ENCODE results near the gene PDS5B. TPM values are rescaled to one million over a fixed set of nuclear protein-coding genes. Genes with fewer than 3 reads are reported as not detected.

The PDS5B gene
- total RNA-seq, 1 donor from 2014 or later: 72.4 TPM

DNA sequence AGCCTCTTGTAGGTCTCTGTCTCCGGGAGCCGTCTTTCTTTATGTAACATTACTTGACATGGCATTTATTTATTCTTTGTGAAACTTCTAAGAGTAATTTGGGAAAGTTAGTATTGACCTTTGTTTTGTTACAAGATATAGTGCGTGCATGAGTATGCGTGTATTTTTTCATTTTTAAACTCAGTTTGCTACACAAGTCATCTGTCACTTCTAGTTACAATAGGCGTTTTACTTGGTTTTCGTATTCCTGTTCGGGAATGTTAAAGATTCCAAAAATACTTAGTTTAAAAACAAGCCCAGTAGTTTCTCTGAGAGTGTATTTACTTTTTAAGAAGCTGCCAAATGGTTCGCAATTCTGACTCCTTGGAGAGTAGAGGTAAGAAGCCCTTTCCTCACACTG, 3.2 kb downstream of the PDS5B start:
- Mint-ChIP-seq H3K27ac (ENCODE audit: unreplicated experiment) (peak overlapping the region; percentile 96), H3K4me1 (ENCODE audit: unreplicated experiment) (peaks cover 40% of the 10 kb centered on the region), H3K36me3 (ENCODE audit: unreplicated experiment) (no peaks in the 10 kb centered on the region), H3K9me3 (ENCODE audit: unreplicated experiment) (no peaks in the 10 kb centered on the region), H3K27me3 (ENCODE audit: unreplicated experiment) (no peaks in the 10 kb centered on the region), H3K4me3 (ENCODE audit: unreplicated experiment) (peak overlapping the region; percentile 94)
- no peak for DNase-seq (ENCODE audit: extremely low spot score, unreplicated experiment)
- TF ChIP-seq, protein P1, sequence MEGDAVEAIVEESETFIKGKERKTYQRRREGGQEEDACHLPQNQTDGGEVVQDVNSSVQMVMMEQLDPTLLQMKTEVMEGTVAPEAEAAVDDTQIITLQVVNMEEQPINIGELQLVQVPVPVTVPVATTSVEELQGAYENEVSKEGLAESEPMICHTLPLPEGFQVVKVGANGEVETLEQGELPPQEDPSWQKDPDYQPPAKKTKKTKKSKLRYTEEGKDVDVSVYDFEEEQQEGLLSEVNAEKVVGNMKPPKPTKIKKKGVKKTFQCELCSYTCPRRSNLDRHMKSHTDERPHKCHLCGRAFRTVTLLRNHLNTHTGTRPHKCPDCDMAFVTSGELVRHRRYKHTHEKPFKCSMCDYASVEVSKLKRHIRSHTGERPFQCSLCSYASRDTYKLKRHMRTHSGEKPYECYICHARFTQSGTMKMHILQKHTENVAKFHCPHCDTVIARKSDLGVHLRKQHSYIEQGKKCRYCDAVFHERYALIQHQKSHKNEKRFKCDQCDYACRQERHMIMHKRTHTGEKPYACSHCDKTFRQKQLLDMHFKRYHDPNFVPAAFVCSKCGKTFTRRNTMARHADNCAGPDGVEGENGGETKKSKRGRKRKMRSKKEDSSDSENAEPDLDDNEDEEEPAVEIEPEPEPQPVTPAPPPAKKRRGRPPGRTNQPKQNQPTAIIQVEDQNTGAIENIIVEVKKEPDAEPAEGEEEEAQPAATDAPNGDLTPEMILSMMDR (IDR thresholded peaks at IDR 0.05): no peak

DNA sequence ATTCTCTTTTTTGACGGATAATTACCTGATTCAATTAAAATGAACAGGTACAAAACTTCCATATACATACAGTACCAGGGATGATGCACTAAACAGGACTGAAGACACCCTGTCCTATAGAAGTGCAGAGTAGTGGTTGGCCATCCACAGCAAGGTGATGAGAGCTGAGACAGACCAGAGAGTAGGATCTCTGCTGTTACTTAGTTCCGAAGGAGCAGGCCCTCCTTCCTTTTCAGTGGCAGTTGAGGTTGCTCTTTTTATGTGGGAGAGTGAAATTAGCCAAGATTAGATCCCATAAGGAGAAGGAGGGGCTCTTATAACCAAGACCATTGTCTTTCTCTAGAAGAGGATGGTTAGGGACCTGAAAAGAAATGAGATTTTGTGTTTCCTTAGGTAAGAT, 4.0 kb downstream of the PDS5B start:
- no peak for DNase-seq (ENCODE audit: extremely low spot score, unreplicated experiment)
- Mint-ChIP-seq H3K36me3 (ENCODE audit: unreplicated experiment) (no peaks in the 10 kb centered on the region), H3K27me3 (ENCODE audit: unreplicated experiment) (no peaks in the 10 kb centered on the region), H3K27ac (ENCODE audit: unreplicated experiment) (peak overlapping the region; percentile 64), H3K4me1 (ENCODE audit: unreplicated experiment) (peaks cover 46% of the 10 kb centered on the region), H3K4me3 (ENCODE audit: unreplicated experiment) (no peak overlapping the region), H3K9me3 (ENCODE audit: unreplicated experiment) (no peaks in the 10 kb centered on the region)
- TF ChIP-seq, protein P1 (IDR thresholded peaks at IDR 0.05): no peak

DNA sequence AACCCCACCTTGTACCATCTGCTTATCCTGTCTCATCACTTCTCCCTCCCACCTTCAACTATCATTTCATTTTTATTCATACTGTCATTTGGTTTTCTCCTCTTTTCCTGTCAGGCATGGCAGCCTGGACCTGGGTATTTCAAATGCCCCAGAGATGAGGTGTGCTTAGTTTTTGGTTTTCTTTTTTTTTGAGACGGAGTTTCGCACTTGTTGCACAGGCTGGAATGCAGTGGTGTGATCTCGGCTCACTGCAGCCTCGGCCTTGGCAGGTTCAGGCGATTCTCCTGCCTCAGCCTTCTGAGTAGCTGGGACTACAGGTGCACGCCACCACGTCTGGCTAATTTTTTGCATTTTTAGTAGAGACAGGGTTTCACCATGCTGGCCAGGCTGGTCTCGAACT, 5.8 kb downstream of the PDS5B start:
- H3K9me3 Mint-ChIP-seq (ENCODE audit: unreplicated experiment): peaks cover 7% of the 10 kb centered on the region
- no peaks in the 10 kb centered on the region for H3K27me3 Mint-ChIP-seq (ENCODE audit: unreplicated experiment)
- H3K4me1 Mint-ChIP-seq (ENCODE audit: unreplicated experiment): peaks cover 48% of the 10 kb centered on the region
- H3K4me3 Mint-ChIP-seq (ENCODE audit: unreplicated experiment): no peak overlapping the region
- H3K27ac Mint-ChIP-seq (ENCODE audit: unreplicated experiment): no peak overlapping the region
- TF ChIP-seq, protein P1 (IDR thresholded peaks at IDR 0.05): no peak
- DNase-seq (ENCODE audit: extremely low spot score, unreplicated experiment): no peak
- H3K36me3 Mint-ChIP-seq (ENCODE audit: unreplicated experiment): no peaks in the 10 kb centered on the region

DNA sequence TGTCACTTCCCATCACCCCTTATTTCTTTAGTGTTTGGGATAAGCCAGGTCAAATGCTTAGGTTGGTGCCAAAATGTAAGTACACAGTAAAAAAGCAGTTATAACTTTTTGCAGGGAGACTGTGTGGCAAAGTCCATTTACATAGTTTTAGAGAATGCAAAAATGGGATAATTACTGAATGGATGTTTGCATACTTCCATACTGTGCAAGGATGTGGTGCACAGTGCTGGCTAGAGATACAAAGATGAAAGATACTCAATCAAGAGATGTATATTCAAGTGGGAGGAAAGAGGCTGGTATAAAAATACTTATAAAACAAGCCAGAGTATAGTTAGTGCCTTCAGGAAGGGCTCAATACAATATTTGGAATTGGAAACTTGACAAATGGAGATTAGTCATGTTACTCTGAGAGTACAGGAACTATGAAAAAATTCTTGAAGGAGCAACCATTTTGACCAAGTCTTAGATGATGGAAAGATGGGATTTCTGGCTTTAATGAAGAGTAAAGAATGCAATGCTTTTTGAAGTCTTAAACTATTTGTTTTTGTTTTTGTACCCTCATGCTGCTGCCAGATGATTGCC, 8.0 kb downstream of the PDS5B start:
- Mint-ChIP-seq H3K4me3 (ENCODE audit: unreplicated experiment) (no peak overlapping the region), H3K27me3 (ENCODE audit: unreplicated experiment) (no peaks in the 10 kb centered on the region), H3K9me3 (ENCODE audit: unreplicated experiment) (peaks cover 7% of the 10 kb centered on the region), H3K27ac (ENCODE audit: unreplicated experiment) (no peak overlapping the region), H3K36me3 (ENCODE audit: unreplicated experiment) (no peaks in the 10 kb centered on the region), H3K4me1 (ENCODE audit: unreplicated experiment) (peaks cover 39% of the 10 kb centered on the region)
- TF ChIP-seq, protein P1 (IDR thresholded peaks at IDR 0.05): no peak
- no peak for DNase-seq (ENCODE audit: extremely low spot score, unreplicated experiment)

DNA sequence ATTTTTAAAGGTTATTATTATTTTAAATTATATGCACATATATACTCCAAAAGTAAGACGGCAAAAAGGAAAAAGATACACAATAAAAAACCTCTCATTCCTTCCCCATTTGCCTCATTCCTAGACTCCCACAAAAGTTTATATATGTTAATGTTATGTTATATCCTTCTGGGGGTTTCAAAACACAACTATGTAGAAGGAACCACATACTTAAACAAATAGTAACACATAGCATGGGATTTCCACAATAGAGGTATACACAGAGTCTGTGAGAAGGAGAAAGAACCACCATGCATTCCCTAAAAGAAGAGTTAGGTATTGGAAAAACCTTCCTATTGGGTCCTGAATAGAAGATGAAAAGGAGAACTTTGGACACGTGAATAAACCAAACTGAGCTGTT, 9.1 kb downstream of the PDS5B start:
- H3K4me3 Mint-ChIP-seq (ENCODE audit: unreplicated experiment): no peak overlapping the region

More for the DNA sequence above, 9.1 kb downstream of the PDS5B start:
- no peak for DNase-seq (ENCODE audit: extremely low spot score, unreplicated experiment)
- Mint-ChIP-seq H3K27me3 (ENCODE audit: unreplicated experiment) (no peaks in the 10 kb centered on the region), H3K4me1 (ENCODE audit: unreplicated experiment) (peaks cover 35% of the 10 kb centered on the region), H3K36me3 (ENCODE audit: unreplicated experiment) (peaks cover 6% of the 10 kb centered on the region), H3K27ac (ENCODE audit: unreplicated experiment) (no peak overlapping the region), H3K9me3 (ENCODE audit: unreplicated experiment) (peaks cover 7% of the 10 kb centered on the region)
- TF ChIP-seq, protein P1 (IDR thresholded peaks at IDR 0.05): no peak
